GM21619 (cell line): ENCODE measurements around the gene ZNF727.
"Not testable (repeated sequence)": the region's sequence is repeated elsewhere in the genome, so short reads cannot be mapped to it uniquely, and the experiment has no call there.

ENCODE experiments used
- ATAC-seq: cut with Tn5 transposase; IDR thresholded peaks from one replicate; pipeline ENCODE4 v1.9.1; 2021; ENCODE audit not compliant: unreplicated experiment

The ZNF727 gene

DNA sequence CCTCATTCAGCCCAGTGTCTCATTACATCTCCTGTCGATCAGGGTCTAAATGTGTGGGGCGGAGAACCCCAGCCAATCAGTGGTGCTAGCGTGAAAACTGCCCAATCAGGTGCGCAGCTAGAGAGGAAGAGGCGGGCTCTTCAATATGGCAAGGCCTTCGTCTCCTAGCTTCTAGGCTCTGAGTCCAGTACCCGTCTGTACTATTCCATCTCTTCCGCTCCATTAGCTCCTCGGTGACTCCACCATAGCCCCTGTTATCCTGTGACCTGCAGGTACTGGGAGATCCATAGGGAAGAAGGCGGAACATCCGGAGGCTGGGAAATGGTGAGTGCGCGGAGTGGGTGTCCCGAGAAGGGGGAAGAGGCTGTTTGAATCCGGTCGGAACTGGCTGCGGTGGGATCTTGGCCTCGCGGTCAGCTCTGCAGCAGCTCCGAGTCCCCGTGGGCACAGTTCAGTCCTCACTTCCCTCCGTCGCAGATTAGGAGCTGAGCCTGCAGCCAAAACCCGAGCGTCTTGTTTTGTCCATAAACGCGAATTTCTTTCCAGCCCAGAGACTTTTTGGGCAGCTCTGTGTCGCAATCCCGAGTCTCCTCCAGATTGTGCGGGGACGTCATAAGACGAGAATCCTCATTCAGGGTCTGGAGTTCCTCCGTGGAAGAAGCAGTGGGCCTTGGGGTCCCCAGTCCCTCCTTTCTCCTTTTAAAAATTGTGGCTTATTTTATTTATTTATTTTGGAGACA lies at the start of gene ZNF727:
Gene ZNF727, plus strand, starts transcription at position 134 of the 740 bp plus-strand sequence. Its CDS starts 188 bp downstream, at position 322.
- no peak for ATAC-seq

GRCh38 chr7:63998549-63998948 lies 46.7 kb upstream of the ZNF727 start, which contains the start of gene ZNF722:
ZNF722 (plus strand) TSS chr7:63998849; CDS start chr7:63998962, 113 bp downstream.
- no peak for ATAC-seq

DNA sequence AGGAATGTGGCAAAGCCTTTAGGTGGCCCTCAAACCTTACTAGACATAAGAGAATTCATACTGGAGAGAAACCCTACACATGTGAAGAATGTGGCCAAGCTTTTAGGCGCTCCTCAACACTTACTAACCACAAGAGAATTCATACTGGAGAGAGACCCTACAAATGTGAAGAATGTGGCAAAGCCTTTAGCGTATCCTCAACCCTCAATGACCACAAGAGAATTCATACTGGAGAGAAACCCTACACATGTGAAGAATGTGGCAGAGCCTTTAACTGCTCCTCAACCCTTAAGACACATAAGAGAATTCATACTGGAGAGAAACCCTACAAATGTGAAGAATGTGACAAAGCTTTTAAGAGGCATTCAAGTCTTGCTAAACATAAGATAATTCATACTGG lies 29.7 kb upstream of the ZNF727 start:
- not testable (repeated sequence) for ATAC-seq

DNA sequence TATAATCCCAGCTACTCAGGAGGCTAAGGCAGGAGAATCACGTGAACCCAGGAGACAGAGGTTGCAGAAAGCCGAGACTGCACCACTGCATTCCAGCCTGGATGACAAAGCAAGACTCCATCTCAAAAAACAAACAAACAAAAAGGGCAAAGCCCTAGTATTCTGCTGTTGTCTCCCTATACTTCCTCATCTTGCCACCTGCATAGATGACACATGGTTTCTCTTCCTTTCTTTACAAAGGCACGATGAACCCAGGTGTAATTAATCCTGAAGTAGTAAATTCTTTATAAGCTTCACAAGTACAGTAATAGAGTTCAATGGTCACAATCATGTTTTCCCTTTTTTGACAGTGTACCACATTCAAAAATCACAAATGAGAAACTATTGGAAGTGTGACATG lies 9.8 kb upstream of the ZNF727 start:
- no peak for ATAC-seq

- ATAC-seq = no peak
Measured at GRCh38 chr7:64037095-64037494, 8.1 kb upstream of the ZNF727 start.

DNA sequence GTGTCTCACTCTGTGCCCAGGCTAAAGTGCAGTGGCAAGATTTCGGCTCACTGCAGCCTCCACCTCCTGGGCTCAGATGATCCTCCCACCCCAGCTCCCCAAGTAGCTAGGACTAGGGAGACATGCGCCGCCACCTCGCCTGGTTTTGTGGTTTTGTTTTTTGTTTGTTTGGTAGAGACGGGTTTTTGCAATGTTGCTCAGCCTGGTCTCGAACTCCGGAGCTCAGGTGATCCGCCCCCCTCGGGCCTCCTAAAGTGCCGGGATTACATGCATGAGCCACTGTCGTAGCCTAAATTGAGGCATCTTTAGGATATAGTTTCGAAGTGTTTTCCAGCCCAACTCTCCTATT lies 781 bp downstream of the ZNF727 start:
- no peak for ATAC-seq

GRCh38 chr7:64077837-64078698 lies 32.8 kb downstream of the ZNF727 start:
- ATAC-seq = not testable (repeated sequence)

DNA sequence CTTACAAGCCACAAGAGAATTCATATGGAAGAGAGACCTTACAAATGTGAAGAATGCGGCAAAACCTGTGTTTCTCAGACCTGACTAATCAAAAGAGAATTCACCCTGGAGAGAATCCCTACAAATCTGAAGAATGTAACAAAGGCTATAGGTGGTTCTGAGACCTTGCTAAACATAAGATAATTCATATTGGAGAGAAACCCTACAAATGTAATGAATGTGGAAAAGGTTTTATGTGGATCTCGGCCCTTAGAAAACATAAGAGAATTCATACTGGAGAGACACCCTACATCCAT lies 33.4 kb downstream of the ZNF727 start:
- no peak for ATAC-seq

- no peak for ATAC-seq
Measured at GRCh38 chr7:64087501-64087900, 42.3 kb downstream of the ZNF727 start.

DNA sequence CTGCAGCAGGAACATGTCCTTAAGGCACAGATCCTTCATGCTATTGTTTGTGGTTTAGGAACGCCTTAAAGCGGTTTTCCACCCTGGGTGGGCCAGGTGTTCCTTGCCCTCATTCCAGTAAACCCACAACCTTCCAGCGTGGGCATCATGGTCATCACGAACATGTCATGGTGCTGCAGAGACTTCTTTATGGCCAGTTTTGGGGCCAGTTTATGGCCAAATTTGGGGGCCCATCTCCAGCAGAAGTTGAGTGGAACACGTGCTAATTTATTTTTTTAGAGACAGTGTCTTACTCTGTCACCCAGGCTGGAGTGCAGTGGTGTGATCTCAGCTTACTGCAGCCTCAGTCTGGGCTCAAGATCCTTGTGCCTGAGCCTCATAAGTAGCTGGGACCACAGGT lies 43.6 kb downstream of the ZNF727 start:
- not testable (repeated sequence) for ATAC-seq
